H9 (cell line): ENCODE results near the gene NFILZ. TPM values are rescaled to one million over a fixed set of nuclear protein-coding genes. Genes with fewer than 3 reads are reported as not detected.

ENCODE experiments used
- DNase-seq: peaks from one replicate; pipeline ENCODE4 v3.0.0-alpha.2; 2017
- H2AFZ ChIP-seq: one replicate; pipeline ENCODE4 v1.6.1; 2013; ENCODE audit warnings: mild to moderate bottlenecking, low read length, control low read depth, moderate library complexity
- H2AK5ac ChIP-seq: 2 replicates; pipeline ENCODE4 v1.6.1; 2013; ENCODE audit warnings: low read length, control low read depth, mixed read lengths; ENCODE audit not compliant: insufficient read length
- H2BK120ac ChIP-seq: one replicate; pipeline ENCODE4 v1.6.1; 2013; ENCODE audit warnings: low read depth, mild to moderate bottlenecking, low read length, control low read depth, inconsistent platforms; ENCODE audit not compliant: poor library complexity, severe bottlenecking
- H2BK12ac ChIP-seq: 2 replicates; pipeline ENCODE4 v1.6.1; 2013; ENCODE audit warnings: low read length, control low read depth, mixed read lengths, low read depth; ENCODE audit not compliant: insufficient read length
- H2BK15ac ChIP-seq: 2 replicates; pipeline ENCODE4 v1.6.1; 2013; ENCODE audit warnings: low read depth, low read length, control low read depth
- H2BK20ac ChIP-seq: one replicate; pipeline ENCODE4 v1.6.1; 2013; ENCODE audit warnings: low read depth, mild to moderate bottlenecking, low read length, control low read depth, inconsistent platforms; ENCODE audit not compliant: poor library complexity, severe bottlenecking
- H2BK5ac ChIP-seq: 2 replicates; pipeline ENCODE4 v1.6.1; 2013; ENCODE audit warnings: low read length, control low read depth, mixed read lengths; ENCODE audit not compliant: insufficient read length
- H3K14ac ChIP-seq: 2 replicates; pipeline ENCODE4 v1.6.1; 2013; ENCODE audit warnings: low read length, control low read depth; ENCODE audit not compliant: insufficient read depth
- H3K18ac ChIP-seq: 2 replicates; pipeline ENCODE4 v1.6.1; 2013; ENCODE audit warnings: low read depth, mild to moderate bottlenecking, mixed read lengths, low read length, control low read depth; ENCODE audit not compliant: insufficient read length
- H3K23ac ChIP-seq: 2 replicates; pipeline ENCODE4 v1.6.1; 2013; ENCODE audit warnings: low read length, control low read depth, mixed read lengths, low read depth; ENCODE audit not compliant: insufficient read length
- H3K23me2 ChIP-seq: 2 replicates; pipeline ENCODE4 v1.6.1; 2013; ENCODE audit warnings: low read depth, mild to moderate bottlenecking, mixed read lengths, low read length, control low read depth; ENCODE audit not compliant: insufficient read length, poor library complexity, severe bottlenecking
- H3K27ac ChIP-seq: 2 replicates; pipeline ENCODE4 v1.5.1; 2013; ENCODE audit warnings: low read length, control low read depth, mixed read lengths, low read depth; ENCODE audit not compliant: insufficient read length
- H3K27me3 ChIP-seq: 2 replicates; pipeline ENCODE4 v1.6.1; 2013; ENCODE audit warnings: low read length, control low read depth, inconsistent platforms; ENCODE audit not compliant: insufficient read depth
- H3K4ac ChIP-seq: 2 replicates; pipeline ENCODE4 v1.6.1; 2013; ENCODE audit warnings: low read depth, mild to moderate bottlenecking, control low read depth, inconsistent platforms, low read length, moderate library complexity
- H3K4me1 ChIP-seq: 2 replicates; pipeline ENCODE4 v1.6.1; 2013; ENCODE audit warnings: low read length, control low read depth, inconsistent platforms; ENCODE audit not compliant: insufficient read depth
- H3K4me2 ChIP-seq: 2 replicates; pipeline ENCODE4 v1.6.1; 2013; ENCODE audit warnings: low read length, control low read depth, mixed read lengths; ENCODE audit not compliant: insufficient read length, insufficient read depth
- H3K56ac ChIP-seq: 2 replicates; pipeline ENCODE4 v1.6.1; 2013; ENCODE audit warnings: low read depth, mild to moderate bottlenecking, mixed read lengths, low read length, control low read depth; ENCODE audit not compliant: insufficient read length
- H3K79me1 ChIP-seq: 2 replicates; pipeline ENCODE4 v1.6.1; 2013; ENCODE audit warnings: low read depth, mild to moderate bottlenecking, moderate library complexity, low read length, control low read depth, inconsistent platforms; ENCODE audit not compliant: insufficient read depth, poor library complexity, severe bottlenecking
- H3K79me2 ChIP-seq: 2 replicates; pipeline ENCODE4 v1.6.1; 2013; ENCODE audit warnings: low read length, control low read depth, inconsistent platforms; ENCODE audit not compliant: insufficient read depth
- H3K9ac ChIP-seq: 2 replicates; pipeline ENCODE4 v1.6.1; 2013; ENCODE audit warnings: low read length, control low read depth, mixed read lengths; ENCODE audit not compliant: insufficient read length; ENCODE audit errors: extremely low read depth
- H3K9me3 ChIP-seq: one replicate; pipeline ENCODE4 v1.6.1; 2013; ENCODE audit warnings: low read depth, low read length, inconsistent platforms; ENCODE audit not compliant: control insufficient read depth
- H3T11ph ChIP-seq: one replicate; pipeline ENCODE4 v1.6.1; 2013; ENCODE audit warnings: mild to moderate bottlenecking, low read length, control low read depth, inconsistent platforms
- H4K20me1 ChIP-seq: one replicate; pipeline ENCODE4 v1.6.1; 2013; ENCODE audit not compliant: control insufficient read depth, insufficient read length, insufficient read depth
- H4K5ac ChIP-seq: 2 replicates; pipeline ENCODE4 v1.6.1; 2013; ENCODE audit warnings: low read depth, mild to moderate bottlenecking, mixed read lengths, low read length, control low read depth; ENCODE audit not compliant: insufficient read length
- H4K8ac ChIP-seq: replicated peaks from 2 replicates; pipeline ENCODE4 v1.6.1; 2013; ENCODE audit warnings: low read length, control low read depth, mixed read lengths, low read depth; ENCODE audit not compliant: insufficient read length
- H4K91ac ChIP-seq: 2 replicates; pipeline ENCODE4 v1.6.1; 2013; ENCODE audit warnings: low read depth, mild to moderate bottlenecking, moderate library complexity, mixed read lengths, low read length, control low read depth; ENCODE audit not compliant: insufficient read length
- H3K27ac Mint-ChIP-seq, 3 experiments: 2 replicates in 2 of 3; 3 replicates in 1 of 3; pipeline ENCODE4 v1.8.0; 2020 to 2021; ENCODE audit warnings: mixed read lengths in 3 of 3, mild to moderate bottlenecking in 1 of 3, moderate library complexity in 1 of 3
- H3K27me3 Mint-ChIP-seq: 2 replicates; pipeline ENCODE4 v1.8.0; 2021; ENCODE audit warnings: low read depth, mild to moderate bottlenecking, moderate library complexity, mixed read lengths
- H3K36me3 Mint-ChIP-seq, 3 experiments: 2 replicates in 2 of 3; 3 replicates in 1 of 3; pipeline ENCODE4 v1.8.0; 2020 to 2021; ENCODE audit warnings: low read depth in 3 of 3, mixed read lengths in 3 of 3; ENCODE audit not compliant: insufficient read depth in 1 of 3
- H3K4me1 Mint-ChIP-seq, 2 experiments: 2 replicates each; pipeline ENCODE4 v1.8.0; 2020; ENCODE audit warnings: mixed read lengths in 2 of 2
- H3K4me3 Mint-ChIP-seq, 2 experiments: 2 replicates in 1 of 2; 3 replicates in 1 of 2; pipeline ENCODE4 v1.8.0; 2020 to 2021; ENCODE audit warnings: mild to moderate bottlenecking in 2 of 2, mixed read lengths in 2 of 2, moderate library complexity in 1 of 2
- H3K9me3 Mint-ChIP-seq, 2 experiments: 2 replicates in 1 of 2; 3 replicates in 1 of 2; pipeline ENCODE4 v1.8.0; 2020; ENCODE audit warnings: mild to moderate bottlenecking in 2 of 2, mixed read lengths in 2 of 2, moderate library complexity in 1 of 2
- WGBS: extraction: QIAGEN DNeasy Blood & Tissue Kit; methylation state at CpG from one replicate; pipeline ENCODE4 v1.1.7; 2013; ENCODE audit warnings: missing lambda C conversion rate, low lambda C conversion rate, mixed read lengths; ENCODE audit not compliant: insufficient read length; ENCODE audit errors: extremely low coverage; 5-methylcytosine and 5-hydroxymethylcytosine counted together
- total RNA-seq: library from RNA; stranded (reverse); gene quantifications from 2 replicates; pipeline ENCODE4 v1.2.1, GENCODE V29; 2021
- TF ChIP-seq, protein P1 (sequence below): fragments of 200-600 bp; sonication (generic); conservative IDR thresholded peaks from 3 replicates; pipeline ENCODE4 v1.8.0; 2021; ENCODE audit warnings: antibody characterized with exemption, mild to moderate bottlenecking

The NFILZ gene
- total RNA-seq, 1 experiment from 2014 or later, result not detected

DNA sequence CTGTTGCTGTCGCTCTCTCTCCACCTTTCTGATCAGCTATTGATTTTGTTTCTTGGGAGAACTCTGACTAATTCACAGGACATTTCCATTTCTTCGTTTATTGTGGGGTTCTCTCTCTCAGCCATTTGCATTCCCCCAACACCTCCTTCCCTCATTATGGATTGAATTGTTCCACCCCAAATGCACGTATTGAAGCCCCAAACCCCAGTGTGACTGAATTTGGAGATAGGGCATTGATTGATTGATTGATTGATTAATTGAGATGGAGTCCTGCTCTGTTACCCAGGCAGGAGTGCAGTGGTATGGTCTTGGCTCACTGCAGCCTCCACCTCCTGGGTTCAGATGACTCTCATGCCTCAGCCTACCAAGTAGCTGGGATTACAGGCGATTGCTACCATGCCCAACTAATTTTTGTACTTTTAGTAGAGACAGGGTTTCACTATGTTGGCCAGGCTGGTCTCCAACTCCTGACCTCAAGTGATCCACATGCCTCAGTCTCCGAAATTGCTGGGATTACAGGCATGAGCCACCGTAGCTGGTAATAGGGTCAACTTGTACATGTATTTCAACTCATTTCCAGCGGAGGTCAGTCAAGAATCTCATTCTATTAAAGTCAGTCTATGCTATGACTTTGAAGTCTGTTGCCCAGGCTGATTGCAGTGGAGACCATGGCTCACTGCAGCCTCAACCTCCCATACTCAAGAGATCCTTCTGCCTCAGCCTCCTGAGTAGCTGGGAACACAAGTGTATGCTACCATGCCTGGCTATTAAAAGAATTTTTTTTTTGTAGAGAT lies 13.6 kb downstream of the NFILZ start:
- Histone ChIP-seq H2BK12ac (no peak overlapping the region), H3K23ac (no peak overlapping the region), H4K91ac (no peak overlapping the region), H2AK5ac (no peak overlapping the region), H3T11ph (no peak overlapping the region), H3K4me1 (no peaks in the 10 kb centered on the region), H3K27me3 (no peaks in the 10 kb centered on the region), H3K14ac (no peak overlapping the region), H3K9ac (no peak overlapping the region), H2BK20ac (no peak overlapping the region), H3K9me3 (no peaks in the 10 kb centered on the region), H3K79me2 (no peaks in the 10 kb centered on the region), H4K5ac (no peak overlapping the region), H3K4ac (no peak overlapping the region), H3K4me2 (no peak overlapping the region), H3K27ac (no peak overlapping the region), H4K8ac (no peak overlapping the region), H3K79me1 (no peaks in the 10 kb centered on the region), H2AFZ (no peak overlapping the region), H3K56ac (no peak overlapping the region), H2BK15ac (no peak overlapping the region), H2BK5ac (no peak overlapping the region), H4K20me1 (no peaks in the 10 kb centered on the region), H2BK120ac (no peak overlapping the region), H3K18ac (no peak overlapping the region), H3K23me2 (no peaks in the 10 kb centered on the region)
- DNase-seq, result no peak
- TF ChIP-seq, protein P1, sequence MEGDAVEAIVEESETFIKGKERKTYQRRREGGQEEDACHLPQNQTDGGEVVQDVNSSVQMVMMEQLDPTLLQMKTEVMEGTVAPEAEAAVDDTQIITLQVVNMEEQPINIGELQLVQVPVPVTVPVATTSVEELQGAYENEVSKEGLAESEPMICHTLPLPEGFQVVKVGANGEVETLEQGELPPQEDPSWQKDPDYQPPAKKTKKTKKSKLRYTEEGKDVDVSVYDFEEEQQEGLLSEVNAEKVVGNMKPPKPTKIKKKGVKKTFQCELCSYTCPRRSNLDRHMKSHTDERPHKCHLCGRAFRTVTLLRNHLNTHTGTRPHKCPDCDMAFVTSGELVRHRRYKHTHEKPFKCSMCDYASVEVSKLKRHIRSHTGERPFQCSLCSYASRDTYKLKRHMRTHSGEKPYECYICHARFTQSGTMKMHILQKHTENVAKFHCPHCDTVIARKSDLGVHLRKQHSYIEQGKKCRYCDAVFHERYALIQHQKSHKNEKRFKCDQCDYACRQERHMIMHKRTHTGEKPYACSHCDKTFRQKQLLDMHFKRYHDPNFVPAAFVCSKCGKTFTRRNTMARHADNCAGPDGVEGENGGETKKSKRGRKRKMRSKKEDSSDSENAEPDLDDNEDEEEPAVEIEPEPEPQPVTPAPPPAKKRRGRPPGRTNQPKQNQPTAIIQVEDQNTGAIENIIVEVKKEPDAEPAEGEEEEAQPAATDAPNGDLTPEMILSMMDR, result no peak
- no CpG with 5 or more reads among the region's 7 CpGs for WGBS
- peaks cover 3 to 16% of the 10 kb centered on the region in 2 experiments; a peak in 4 of 5 replicates for H3K9me3 Mint-ChIP-seq
- H3K36me3 Mint-ChIP-seq, result no peaks in the 10 kb centered on the region; a peak in 1 of 7 replicates
- peaks cover 10 to 15% of the 10 kb centered on the region in 2 experiments for H3K4me1 Mint-ChIP-seq
- H3K27me3 Mint-ChIP-seq, result peaks cover 31% of the 10 kb centered on the region
- H3K27ac Mint-ChIP-seq, result no peak overlapping the region
- no peak overlapping the region for H3K4me3 Mint-ChIP-seq
